OCI-LY7 (cell line): ENCODE measurements around the gene CACNA1I.

Source experiments
- EZH2phosphoT487 ChIP-seq: fragments of 200-600 bp; sonication (generic); IDR thresholded peaks from 2 replicates; pipeline ENCODE4 v1.6.1; 2018; ENCODE audit warnings: low read depth, borderline replicate concordance, mild to moderate bottlenecking, mixed run types, antibody characterized with exemption, low read length, moderate library complexity, mixed read lengths
- TF ChIP-seq, protein P1 (sequence below): fragments of 200-600 bp; sonication (generic); conservative IDR thresholded peaks from 2 replicates; pipeline ENCODE4 v1.5.1; 2014; ENCODE audit warnings: mild to moderate bottlenecking, antibody characterized with exemption, low read length, moderate library complexity, mixed read lengths

DNA sequence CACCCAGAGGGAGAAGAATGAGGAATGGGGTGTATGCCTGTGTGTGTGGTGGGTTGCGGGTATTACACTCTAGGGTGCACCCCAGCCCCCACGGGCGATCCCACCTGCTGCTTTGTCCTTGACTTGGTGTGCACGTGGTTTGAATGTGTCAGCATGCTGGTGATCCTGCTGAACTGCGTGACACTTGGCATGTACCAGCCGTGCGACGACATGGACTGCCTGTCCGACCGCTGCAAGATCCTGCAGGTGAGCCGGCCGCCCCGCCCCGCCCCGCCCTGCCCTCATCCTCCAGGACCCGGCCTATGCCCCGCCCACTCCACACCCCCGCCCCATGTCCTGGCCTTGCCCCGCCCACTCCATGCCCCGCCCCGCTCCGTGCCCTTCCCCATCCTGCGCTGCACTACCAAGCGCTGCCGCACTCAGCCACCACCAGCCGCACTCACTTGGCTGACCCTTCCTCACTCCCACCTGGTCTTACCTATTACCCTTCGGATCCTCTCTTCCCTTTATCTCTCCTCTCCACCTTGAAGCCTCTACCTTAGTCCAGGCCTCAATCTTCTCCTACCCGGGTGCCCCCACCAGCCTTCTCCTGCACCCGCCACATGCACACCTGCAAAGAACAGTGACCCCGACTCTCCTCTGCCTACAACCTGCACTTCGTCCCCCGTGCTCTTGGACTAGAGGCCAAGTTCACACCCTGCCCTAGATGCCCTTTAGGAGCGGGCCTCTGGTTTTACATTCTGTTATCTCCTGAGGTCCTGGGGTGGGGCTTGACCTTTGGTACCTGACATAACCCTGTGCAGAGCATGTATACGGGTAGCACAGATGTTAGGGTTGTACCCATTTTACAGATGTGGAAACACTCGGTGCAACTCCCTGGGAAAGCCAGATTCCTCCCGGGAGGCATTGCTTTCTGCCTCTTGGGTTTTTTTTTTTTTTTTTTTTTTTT lies 27.7 kb downstream of the CACNA1I start:
- TF ChIP-seq, protein P1, sequence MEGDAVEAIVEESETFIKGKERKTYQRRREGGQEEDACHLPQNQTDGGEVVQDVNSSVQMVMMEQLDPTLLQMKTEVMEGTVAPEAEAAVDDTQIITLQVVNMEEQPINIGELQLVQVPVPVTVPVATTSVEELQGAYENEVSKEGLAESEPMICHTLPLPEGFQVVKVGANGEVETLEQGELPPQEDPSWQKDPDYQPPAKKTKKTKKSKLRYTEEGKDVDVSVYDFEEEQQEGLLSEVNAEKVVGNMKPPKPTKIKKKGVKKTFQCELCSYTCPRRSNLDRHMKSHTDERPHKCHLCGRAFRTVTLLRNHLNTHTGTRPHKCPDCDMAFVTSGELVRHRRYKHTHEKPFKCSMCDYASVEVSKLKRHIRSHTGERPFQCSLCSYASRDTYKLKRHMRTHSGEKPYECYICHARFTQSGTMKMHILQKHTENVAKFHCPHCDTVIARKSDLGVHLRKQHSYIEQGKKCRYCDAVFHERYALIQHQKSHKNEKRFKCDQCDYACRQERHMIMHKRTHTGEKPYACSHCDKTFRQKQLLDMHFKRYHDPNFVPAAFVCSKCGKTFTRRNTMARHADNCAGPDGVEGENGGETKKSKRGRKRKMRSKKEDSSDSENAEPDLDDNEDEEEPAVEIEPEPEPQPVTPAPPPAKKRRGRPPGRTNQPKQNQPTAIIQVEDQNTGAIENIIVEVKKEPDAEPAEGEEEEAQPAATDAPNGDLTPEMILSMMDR, result 0 out of 2 replicates have a peak, but pooled peaks have one; percentile 18
- no peak for TF ChIP-seq EZH2phosphoT487
